ENCODE measurements around the gene TUBB2A.

The TUBB2A gene

DNA sequence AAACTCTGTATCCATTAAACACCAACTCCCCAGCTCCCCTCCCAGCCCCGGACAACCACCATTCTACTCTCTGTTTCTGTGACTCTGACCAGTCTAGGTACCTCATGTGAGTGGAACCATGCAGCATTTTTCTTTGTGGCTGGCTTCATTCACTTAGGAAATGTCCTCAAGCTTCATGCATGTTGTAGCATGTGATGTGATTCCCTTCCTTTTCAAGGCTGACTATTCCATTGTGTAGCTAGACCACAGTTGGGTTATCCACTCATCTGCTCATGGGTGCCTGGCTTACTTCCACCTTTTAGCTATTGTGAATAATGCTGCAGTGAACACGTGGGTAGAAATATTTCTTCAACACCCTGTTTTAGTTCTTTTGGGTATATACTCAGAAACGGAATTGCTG is 47.6 kb downstream of the TUBB2A start:
- no peak overlapping the region for H3K4me3 ChIP-seq (ENCODE audit: low read depth, low read length)
- DNase-seq (ENCODE audit: low read depth, low spot score), result no peak
- in situ Hi-C loops (cut with HindIII; ENCODE audit: low sequenced_read_pairs), result no loop called here
- TF ChIP-seq, protein P1, sequence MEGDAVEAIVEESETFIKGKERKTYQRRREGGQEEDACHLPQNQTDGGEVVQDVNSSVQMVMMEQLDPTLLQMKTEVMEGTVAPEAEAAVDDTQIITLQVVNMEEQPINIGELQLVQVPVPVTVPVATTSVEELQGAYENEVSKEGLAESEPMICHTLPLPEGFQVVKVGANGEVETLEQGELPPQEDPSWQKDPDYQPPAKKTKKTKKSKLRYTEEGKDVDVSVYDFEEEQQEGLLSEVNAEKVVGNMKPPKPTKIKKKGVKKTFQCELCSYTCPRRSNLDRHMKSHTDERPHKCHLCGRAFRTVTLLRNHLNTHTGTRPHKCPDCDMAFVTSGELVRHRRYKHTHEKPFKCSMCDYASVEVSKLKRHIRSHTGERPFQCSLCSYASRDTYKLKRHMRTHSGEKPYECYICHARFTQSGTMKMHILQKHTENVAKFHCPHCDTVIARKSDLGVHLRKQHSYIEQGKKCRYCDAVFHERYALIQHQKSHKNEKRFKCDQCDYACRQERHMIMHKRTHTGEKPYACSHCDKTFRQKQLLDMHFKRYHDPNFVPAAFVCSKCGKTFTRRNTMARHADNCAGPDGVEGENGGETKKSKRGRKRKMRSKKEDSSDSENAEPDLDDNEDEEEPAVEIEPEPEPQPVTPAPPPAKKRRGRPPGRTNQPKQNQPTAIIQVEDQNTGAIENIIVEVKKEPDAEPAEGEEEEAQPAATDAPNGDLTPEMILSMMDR (IDR thresholded peaks at IDR 0.05; ENCODE audit: low read depth, low read length), result no peak

DNA sequence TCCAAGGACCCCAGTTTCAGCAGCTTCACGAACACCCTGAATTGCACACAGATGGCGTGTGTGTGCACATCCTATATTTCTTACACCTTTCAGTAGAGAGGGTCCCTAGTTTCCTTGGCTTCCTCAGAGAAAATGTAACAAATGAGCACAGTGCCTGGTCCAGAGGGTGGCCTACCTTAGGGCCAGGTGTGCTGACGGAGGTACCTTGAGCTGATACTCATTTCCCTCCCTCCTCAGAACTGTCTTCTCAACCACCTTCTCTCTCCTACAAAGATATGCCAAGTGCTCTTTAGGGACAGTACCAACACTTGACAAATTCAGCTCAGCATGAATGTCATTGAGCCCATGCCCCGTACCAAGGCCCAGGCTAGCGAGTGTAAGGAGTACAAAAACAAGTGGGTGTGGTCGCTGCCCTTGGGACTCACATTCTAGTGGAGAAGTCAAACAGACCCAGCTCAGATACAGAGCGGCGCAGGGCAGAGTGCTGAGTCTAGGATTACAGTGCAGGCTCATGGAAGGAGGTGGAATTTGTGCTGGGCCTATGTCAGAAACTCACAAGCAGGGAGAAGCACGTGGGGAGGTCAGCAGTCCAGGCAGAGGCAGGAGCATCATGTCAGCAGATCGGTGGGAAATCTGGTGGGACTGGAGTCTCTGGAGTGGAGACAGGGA is 48.5 kb downstream of the TUBB2A start:
- TF ChIP-seq, protein P1 (IDR thresholded peaks at IDR 0.05; ENCODE audit: low read depth, low read length), result no peak
- in situ Hi-C loops (cut with HindIII; ENCODE audit: low sequenced_read_pairs), result no loop called here
- H3K4me3 ChIP-seq (ENCODE audit: low read depth, low read length), result no peak overlapping the region
- no peak for DNase-seq (ENCODE audit: low read depth, low spot score)

Data from astrocyte of the spinal cord (primary cell).